DND-41 (cell line): ENCODE data around the gene TSPAN17.

Experiments used
- ATAC-seq: fragments of 200-7000 bp; cut with Tn5 transposase; 3 replicates; pipeline ENCODE4 v1.9.1; 2021; ENCODE audit warnings: low read depth; ENCODE audit not compliant: insufficient read depth
- DNase-seq: peaks from one replicate; pipeline ENCODE4 v3.0.0-alpha.2; 2020
- H2AFZ ChIP-seq: 2 replicates; pipeline ENCODE4 v1.6.0; 2012; ENCODE audit warnings: low read depth, low read length
- H3K27ac ChIP-seq: 2 replicates; pipeline ENCODE4 v1.5.1; 2012; ENCODE audit warnings: low read length, inconsistent platforms
- H3K27me3 ChIP-seq: fragments of 200-600 bp; sonication (generic); 2 replicates; pipeline ENCODE4 v1.6.0; 2012; ENCODE audit warnings: low read length, mild to moderate bottlenecking, inconsistent platforms; ENCODE audit not compliant: insufficient read depth, poor library complexity
- H3K36me3 ChIP-seq: 2 replicates; pipeline ENCODE4 v1.5.1; 2012; ENCODE audit warnings: low read length, inconsistent platforms; ENCODE audit not compliant: insufficient read depth
- H3K4me1 ChIP-seq: 2 replicates; pipeline ENCODE4 v1.5.1; 2012; ENCODE audit warnings: mild to moderate bottlenecking, low read length; ENCODE audit not compliant: insufficient read depth
- H3K4me2 ChIP-seq: 2 replicates; pipeline ENCODE4 v1.6.0; 2012; ENCODE audit warnings: mild to moderate bottlenecking, moderate library complexity, low read length, inconsistent platforms; ENCODE audit not compliant: insufficient read depth
- H3K4me3 ChIP-seq, 2 experiments: fragments of 200-600 bp in 1 of 2; shearing (Covaris generic) in 1 of 2; 2 replicates each; pipeline ENCODE4 v1.5.1; 2012 to 2016; ENCODE audit warnings: inconsistent platforms in 2 of 2, low read length in 2 of 2, mild to moderate bottlenecking in 2 of 2, low read depth in 1 of 2, moderate library complexity in 1 of 2
- H3K79me2 ChIP-seq: 2 replicates; pipeline ENCODE4 v1.6.0; 2012; ENCODE audit warnings: low read length, inconsistent platforms; ENCODE audit not compliant: insufficient read depth
- H3K9ac ChIP-seq: 2 replicates; pipeline ENCODE4 v1.6.0; 2012; ENCODE audit warnings: low read depth, mild to moderate bottlenecking, inconsistent platforms, low read length, moderate library complexity
- H3K9me3 ChIP-seq: 2 replicates; pipeline ENCODE4 v1.5.1; 2012; ENCODE audit warnings: low read length, moderate library complexity, mild to moderate bottlenecking, inconsistent platforms; ENCODE audit not compliant: insufficient read depth, severe bottlenecking
- H4K20me1 ChIP-seq: 2 replicates; pipeline ENCODE4 v1.6.0; 2012; ENCODE audit warnings: low read length; ENCODE audit not compliant: insufficient read depth
- EZH2 ChIP-seq: IDR thresholded peaks from 3 replicates; pipeline ENCODE4 v1.6.1; 2012; ENCODE audit warnings: borderline replicate concordance, low read depth, mild to moderate bottlenecking, moderate library complexity, low read length, inconsistent platforms; ENCODE audit not compliant: severe bottlenecking
- TF ChIP-seq, protein P1 (sequence below): IDR thresholded peaks from 2 replicates; pipeline ENCODE4 v1.5.1; 2012; ENCODE audit warnings: borderline replicate concordance, low read length, moderate library complexity, mild to moderate bottlenecking; ENCODE audit not compliant: poor library complexity, severe bottlenecking; ENCODE audit errors: extremely low read depth

TSPAN17 gene

DNA sequence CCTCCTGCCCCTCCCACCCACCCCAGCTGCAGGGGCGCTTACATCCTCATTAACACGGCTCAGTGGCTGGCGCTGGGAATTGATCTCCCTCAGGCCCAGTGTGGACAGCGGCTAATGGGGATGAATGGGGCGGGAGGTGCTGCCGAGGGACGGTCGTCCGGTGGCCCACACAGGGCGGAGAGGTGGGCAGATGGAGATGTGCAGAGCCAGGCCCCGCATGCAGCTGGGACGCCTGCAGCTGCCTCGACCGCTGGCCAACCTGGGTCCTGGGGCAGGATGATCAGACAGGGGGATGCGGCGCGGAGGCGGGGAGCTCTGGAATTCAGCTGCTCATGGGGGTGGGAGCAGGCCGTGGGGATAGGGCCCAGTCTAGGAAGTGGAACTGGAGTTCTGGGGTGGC is 17.6 kb downstream of the TSPAN17 start:
- Histone ChIP-seq H3K4me2 (no peak overlapping the region), H3K27me3 (peaks cover under 1% of the 10 kb centered on the region), H2AFZ (no peak overlapping the region), H3K27ac (no peak overlapping the region), H3K4me3 (no peak overlapping the region), H3K9me3 (no peaks in the 10 kb centered on the region), H4K20me1 (peaks cover 6% of the 10 kb centered on the region; the same call in 1 of the 2 replicates), H3K4me1 (peaks cover 8% of the 10 kb centered on the region), H3K36me3 (no peaks in the 10 kb centered on the region), H3K79me2 (no peaks in the 10 kb centered on the region), H3K9ac (no peak overlapping the region)
- DNase-seq: no peak
- TF ChIP-seq, protein P1, sequence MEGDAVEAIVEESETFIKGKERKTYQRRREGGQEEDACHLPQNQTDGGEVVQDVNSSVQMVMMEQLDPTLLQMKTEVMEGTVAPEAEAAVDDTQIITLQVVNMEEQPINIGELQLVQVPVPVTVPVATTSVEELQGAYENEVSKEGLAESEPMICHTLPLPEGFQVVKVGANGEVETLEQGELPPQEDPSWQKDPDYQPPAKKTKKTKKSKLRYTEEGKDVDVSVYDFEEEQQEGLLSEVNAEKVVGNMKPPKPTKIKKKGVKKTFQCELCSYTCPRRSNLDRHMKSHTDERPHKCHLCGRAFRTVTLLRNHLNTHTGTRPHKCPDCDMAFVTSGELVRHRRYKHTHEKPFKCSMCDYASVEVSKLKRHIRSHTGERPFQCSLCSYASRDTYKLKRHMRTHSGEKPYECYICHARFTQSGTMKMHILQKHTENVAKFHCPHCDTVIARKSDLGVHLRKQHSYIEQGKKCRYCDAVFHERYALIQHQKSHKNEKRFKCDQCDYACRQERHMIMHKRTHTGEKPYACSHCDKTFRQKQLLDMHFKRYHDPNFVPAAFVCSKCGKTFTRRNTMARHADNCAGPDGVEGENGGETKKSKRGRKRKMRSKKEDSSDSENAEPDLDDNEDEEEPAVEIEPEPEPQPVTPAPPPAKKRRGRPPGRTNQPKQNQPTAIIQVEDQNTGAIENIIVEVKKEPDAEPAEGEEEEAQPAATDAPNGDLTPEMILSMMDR: no peak
- TF ChIP-seq EZH2: no peak
- ATAC-seq: no peak

DNA sequence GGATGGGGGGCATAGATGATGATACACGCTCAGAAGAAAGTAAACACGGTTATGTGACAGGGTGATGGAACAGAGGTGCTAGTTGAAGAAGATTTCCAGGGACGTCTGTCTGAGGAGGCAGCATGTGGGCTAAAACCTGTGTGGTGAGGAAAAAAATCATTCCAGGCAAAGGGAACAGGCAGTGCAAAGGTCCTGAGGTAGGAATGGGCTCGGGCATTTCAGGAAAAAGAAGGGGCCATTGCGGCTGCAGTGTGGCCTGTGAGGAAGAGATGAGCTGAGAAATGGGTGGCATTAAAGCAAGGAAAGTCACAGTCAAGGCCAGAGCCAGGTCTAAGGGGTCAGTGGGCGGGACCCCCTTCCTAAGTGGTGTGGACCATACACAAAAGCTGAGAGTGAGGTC is 18.2 kb downstream of the TSPAN17 start:
- Histone ChIP-seq H3K4me3 (no peak overlapping the region), H3K9ac (no peak overlapping the region), H3K27me3 (peaks cover 2% of the 10 kb centered on the region), H4K20me1 (peaks cover 4% of the 10 kb centered on the region; the same call in 1 of the 2 replicates), H3K4me1 (peaks cover 6% of the 10 kb centered on the region), H3K9me3 (no peaks in the 10 kb centered on the region), H3K36me3 (no peaks in the 10 kb centered on the region), H2AFZ (no peak overlapping the region), H3K79me2 (no peaks in the 10 kb centered on the region), H3K4me2 (no peak overlapping the region), H3K27ac (no peak overlapping the region)
- TF ChIP-seq, protein P1: no peak
- no peak for TF ChIP-seq EZH2
- DNase-seq: no peak
- no peak for ATAC-seq

DNA sequence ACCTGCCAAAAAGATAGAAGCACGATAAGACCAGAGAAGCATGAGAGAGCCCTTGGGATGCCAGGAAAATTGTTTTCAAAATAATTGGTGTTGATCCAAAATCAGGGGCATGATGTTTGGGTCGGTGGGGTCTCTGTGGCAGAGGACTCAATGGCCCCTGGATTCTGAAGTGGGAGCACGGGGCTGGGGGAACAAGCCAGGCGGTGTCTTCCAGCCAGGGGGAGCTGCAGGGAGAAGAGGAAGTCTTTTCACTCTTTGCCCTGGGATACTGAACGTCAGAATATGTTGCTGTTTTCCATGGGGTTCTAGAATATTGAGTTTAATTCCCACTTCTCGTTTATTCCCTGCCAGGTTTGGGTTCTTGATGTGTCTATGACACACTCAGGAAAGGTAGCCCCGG is 20.4 kb downstream of the TSPAN17 start:
- TF ChIP-seq, protein P1: no peak
- TF ChIP-seq EZH2: no peak
- H3K27me3 ChIP-seq: peaks cover 2% of the 10 kb centered on the region
- no peaks in the 10 kb centered on the region for H3K4me1 ChIP-seq
- ATAC-seq (no peak), DNase-seq (no peak)
- H3K9ac ChIP-seq: no peak overlapping the region
- H3K27ac ChIP-seq: no peak overlapping the region
- no peak overlapping the region for H3K4me2 ChIP-seq
- H3K79me2 ChIP-seq: no peaks in the 10 kb centered on the region
- H3K9me3 ChIP-seq: no peaks in the 10 kb centered on the region
- no peaks in the 10 kb centered on the region for H3K36me3 ChIP-seq
- peaks cover 3% of the 10 kb centered on the region; the same call in 1 of the 2 replicates for H4K20me1 ChIP-seq
- H3K4me3 ChIP-seq: no peak overlapping the region
- H2AFZ ChIP-seq: no peak overlapping the region

DNA sequence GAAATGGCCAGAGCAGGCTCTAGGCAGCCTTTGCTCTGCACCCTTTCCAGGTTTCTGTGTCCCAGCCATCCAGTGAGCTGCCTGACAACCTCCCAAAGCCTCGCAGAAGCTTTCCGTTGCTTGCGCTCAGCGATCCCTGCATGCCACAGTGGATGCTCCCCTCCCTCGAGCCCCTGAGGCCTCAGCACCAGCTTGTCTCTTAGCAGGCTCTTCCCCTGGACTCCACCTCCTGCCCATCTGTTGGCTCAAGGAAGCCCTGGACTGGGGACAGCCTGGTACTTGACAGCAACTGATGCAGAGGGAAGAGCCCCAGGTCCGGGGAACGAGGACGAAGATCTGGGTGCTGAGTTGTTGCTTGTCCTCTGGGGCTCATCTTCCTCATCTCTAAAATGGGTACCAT is 23.2 kb downstream of the TSPAN17 start:
- peaks cover 2% of the 10 kb centered on the region for H3K27me3 ChIP-seq
- peaks cover 3% of the 10 kb centered on the region; the same call in 1 of the 2 replicates for H4K20me1 ChIP-seq
- H3K79me2 ChIP-seq: no peaks in the 10 kb centered on the region
- H3K4me3 ChIP-seq: no peak overlapping the region
- no peak overlapping the region for H3K27ac ChIP-seq
- no peak overlapping the region for H2AFZ ChIP-seq
- no peak for DNase-seq
- H3K36me3 ChIP-seq: no peaks in the 10 kb centered on the region
- no peak overlapping the region for H3K9ac ChIP-seq
- H3K4me1 ChIP-seq: no peaks in the 10 kb centered on the region
- no peak overlapping the region for H3K4me2 ChIP-seq
- no peaks in the 10 kb centered on the region for H3K9me3 ChIP-seq
- ATAC-seq: no peak
- no peak for TF ChIP-seq EZH2
- TF ChIP-seq, protein P1: no peak
